Umbilical cord (tissue), 2 donors: ENCODE results near the gene PRKAR1B. TPM values are rescaled to one million over a fixed set of nuclear protein-coding genes. Genes with fewer than 3 reads are reported as not detected.

Source experiments
- DNase-seq: peaks from one replicate; pipeline ENCODE4 v3.0.0-alpha.2; 2015; ENCODE audit warnings: low spot score
- total RNA-seq: library from RNA; depleted of rRNA; stranded (reverse); fragments of >200 nt; gene quantifications from one replicate; pipeline ENCODE4 v1.2.3, GENCODE V29; 2014; ENCODE audit warnings: low replicate concordance; ENCODE audit not compliant: insufficient read depth

The PRKAR1B gene
- total RNA-seq: 9.9 TPM

DNA sequence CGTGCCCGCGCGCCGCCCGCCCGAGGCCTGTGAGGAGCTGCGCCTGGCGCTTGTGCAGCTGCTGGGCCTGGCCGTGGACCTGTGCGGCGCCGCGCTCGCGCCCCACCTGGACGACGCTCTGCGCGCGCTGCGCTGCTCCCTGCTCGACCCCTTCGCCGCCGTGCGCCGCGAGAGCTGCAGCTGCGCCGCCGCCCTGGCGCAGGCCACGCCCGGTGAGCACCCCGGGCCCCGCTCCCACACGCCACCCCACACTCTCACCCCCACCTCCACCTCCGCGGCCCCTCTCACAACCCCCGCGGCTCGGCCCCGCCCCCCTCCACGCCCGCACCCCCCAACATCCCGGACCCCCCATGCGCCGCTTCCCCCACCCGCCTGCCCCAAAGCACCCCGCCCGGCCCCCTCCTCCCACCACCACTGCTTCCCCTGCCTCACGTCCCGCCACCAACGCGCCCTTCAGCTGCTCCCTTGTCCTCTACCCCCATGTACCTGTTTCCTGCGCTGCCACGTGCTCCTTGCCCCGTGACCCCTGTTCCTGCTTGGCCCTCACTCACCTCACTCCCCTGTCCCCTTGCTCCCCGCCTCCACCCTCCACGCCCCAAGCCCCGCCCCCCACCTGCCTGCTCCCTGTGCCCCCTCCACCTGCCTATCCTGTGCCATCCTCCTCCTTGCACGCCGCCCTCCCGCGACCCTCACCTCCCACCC, at the start of gene PRKAR1B:
TSS of gene PRKAR1B (minus strand) at position 178 of the 702 bp plus-strand sequence. CDS start 15,776 bp downstream, outside the sequence.
- DNase-seq: no peak

DNA sequence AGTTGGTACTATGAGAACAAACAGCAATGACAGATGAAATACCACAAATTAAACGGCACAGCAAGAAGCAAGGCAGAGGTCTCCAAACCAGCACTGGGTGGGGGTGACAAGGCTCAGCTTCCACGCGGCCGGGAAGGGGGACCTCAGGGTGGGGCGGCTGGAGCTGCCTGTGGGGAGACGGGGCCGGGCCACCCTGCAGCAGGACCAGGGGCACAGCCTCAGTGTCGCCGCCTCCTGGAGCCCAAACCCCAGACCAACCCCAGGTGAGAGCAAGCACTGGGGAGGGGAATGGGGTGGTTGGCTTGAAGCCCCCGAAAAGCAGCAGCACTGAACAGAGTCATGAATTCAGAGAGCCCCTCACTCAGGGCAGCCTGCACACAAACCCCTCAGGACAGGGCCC, 49.3 kb upstream of the PRKAR1B start:
- DNase-seq: no peak

GRCh38 chr7:774161-775109, 47.4 kb upstream of the PRKAR1B start:
- peak; percentile 37 for DNase-seq

DNA sequence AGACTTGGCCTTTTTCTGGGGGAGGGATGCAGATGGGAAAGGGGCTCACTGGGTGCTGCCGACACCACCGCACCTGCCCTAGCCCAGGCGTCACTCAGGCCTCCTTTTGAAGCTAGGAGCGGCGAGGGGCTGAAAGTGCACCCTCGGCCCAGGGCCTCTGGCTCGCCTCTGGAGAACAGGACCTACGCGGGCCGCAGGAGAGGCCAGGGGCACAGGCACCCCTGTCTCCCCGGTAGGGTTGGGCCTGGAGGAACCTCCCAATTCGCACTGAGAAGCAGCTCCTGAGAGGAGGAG, 46.5 kb upstream of the PRKAR1B start:
- no peak for DNase-seq

- no peak for DNase-seq
Observed at GRCh38 chr7:772861-773621, 46.0 kb upstream of the PRKAR1B start.

DNA sequence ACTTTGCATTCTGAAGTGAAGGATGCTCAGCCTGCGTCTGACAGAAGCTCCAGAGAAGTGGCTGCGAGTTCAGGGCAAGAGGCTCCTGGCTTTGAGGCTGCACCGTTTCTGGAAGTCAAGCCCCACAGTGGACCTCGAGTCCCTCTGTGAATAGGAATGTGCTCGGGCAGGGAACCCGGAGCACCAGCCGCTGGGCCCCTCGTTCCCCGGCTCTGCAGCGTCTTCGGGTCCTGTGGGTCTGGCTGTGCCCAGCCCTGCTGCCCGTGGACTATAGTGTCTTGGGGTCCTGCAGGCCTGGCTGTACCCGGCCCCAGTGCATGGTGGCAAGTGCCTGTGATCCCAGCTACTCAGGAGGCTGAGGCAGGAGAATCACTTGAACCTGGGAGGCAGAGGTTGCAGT, 45.3 kb upstream of the PRKAR1B start:
- DNase-seq: no peak

- no peak for DNase-seq
Observed at GRCh38 chr7:772005-772294, 44.9 kb upstream of the PRKAR1B start.

DNA sequence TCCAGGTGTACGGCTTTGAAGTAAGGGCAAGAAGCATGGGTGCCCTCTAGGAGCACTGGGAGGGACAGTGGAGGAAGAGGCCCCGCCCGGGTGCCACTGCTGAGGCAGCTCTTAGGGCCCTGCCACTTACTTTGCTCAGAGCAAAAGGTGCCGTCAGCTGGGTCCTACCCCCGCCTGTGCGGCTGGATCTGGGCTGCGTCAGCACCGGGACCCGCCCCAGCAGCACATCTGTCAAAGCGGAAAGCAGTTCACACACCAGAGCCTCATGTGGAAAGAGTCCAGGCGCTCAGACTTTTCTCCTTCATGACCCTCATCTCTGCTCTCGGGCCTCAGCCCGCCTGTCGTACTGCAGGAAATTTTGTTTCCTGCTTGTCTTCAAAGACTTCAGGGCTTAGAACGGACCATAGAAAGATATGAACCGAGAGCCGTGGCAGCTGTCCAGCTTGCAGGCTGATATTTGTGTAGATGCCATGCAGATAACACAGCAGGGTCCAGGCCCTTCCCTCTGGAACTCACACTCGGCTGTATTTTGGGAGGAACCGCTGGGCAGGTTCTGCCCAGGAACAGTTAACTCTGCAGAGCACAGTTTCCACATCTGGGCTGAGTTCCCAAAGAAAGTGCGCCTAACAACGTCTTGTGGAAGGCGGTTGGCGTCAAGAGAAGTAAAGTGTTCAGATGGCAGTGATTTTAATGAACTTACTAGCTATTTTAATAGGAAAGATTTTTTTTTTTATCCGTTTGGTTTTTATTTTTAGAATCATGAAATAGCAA, 44.3 kb upstream of the PRKAR1B start:
- peak; percentile 97 for DNase-seq

GRCh38 chr7:770741-771166, 43.7 kb upstream of the PRKAR1B start:
- peak; percentile 55 for DNase-seq

- DNase-seq: no peak
Observed at GRCh38 chr7:770336-770735, 43.3 kb upstream of the PRKAR1B start.

DNA sequence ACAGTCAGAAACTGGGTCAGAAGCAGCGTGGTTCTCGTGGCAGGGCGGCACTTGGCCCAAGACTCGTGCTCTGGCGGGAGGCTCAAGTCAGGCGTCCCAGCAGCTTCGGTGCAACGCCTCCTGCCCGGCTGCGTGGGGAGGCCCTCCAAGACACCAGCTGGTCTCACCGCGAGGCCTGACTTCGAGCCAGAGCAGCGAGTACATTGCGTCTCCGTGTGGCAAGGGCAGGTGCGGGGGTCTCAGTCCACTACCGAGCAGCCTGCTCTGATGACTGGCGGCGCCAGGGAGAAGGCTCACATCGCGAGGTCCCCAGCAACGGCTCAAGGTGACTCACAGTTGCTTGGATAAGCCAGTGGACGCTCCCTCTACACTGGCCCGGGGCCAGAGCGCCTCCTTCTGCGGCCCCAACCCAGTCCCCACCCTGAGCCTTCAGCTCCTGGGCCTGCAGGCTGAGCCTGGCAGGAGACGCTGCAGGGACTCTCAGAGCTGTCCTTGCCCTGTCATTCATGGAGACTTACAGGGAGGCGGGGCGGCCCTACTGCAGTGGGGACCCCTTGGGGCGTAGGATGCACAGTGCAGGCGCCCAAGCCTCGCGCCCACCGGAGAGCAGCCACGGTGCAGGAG, 41.9 kb upstream of the PRKAR1B start:
- DNase-seq: peak; percentile 20

DNA sequence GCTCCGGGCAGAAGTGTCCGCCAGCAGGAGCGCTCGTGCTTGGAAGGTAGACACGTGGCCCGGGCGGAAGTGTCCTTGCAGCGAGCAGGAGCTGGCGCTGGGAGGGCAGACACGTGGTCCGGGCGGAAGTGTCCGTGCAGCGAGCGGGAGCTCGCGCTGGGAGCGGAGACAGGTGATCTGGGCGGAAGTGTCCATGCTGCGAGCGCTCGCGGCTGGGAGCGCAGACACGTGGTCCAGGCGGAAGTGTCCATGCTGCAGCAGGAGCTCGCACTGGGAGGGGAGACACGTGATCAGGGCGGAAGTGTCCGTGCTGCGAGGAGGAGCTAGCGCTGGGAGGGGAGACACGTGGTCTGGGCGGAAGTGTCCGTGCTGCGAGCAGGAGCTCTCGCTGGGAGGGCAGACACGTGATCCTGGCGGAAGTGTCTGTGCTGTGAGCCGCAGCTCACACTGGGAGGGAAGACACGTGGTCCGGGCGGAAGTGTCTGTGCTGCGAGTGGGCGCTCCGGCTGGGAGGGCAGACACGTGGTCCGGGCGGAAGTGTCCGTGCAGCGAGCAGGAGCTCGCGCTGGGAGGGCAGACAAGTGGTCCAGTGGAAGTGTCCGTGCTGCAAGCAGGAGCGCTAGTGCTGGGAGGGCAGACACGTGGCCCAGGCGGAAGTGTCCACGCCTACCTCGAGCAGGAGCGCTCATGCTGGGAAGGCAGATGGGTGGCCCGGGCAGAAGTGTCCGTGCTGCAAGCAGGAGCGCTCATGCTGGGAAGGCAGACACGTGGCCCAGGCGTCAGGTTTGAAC, 41.1 kb upstream of the PRKAR1B start:
- no peak for DNase-seq

DNA sequence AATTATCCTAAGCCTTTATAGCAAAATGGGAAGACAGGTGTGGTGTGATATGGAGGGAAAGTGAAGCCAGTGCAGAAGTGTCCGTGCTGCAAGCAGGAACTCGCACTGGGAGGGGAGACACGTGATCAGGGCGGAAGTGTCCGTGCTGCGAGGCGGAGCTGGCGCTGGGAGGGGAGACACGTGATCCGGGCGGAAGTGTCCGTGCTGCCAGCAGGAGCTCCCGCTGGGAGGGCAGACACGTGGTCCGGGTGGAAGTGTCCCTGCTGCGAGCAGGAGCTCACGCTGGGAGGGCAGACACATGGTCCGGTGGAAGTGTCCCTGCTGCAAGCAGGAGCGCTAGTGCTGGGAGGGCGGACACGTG, 40.5 kb upstream of the PRKAR1B start:
- no peak for DNase-seq

GRCh38 chr7:765383-765782, 38.3 kb upstream of the PRKAR1B start:
- DNase-seq: no peak

DNA sequence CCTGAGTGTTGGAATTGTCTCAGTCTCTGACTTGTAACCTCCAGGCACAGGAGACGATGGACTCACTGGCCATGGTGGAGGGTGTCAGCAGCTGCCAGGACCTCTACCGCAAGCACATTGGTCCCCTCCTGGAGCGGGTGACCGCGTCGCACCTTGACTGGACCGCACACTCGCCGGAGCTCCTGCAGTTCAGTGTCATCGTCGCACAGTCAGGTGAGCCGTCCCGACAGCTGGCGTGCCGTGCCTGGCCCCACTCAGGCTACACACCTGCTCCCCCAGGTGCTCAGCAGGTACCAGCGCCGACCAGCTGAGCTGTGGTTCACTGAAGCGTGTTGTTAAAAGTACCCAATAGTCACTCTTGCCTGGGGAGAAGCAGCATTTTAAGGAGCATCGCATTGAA, 36.7 kb upstream of the PRKAR1B start:
- no peak for DNase-seq

DNA sequence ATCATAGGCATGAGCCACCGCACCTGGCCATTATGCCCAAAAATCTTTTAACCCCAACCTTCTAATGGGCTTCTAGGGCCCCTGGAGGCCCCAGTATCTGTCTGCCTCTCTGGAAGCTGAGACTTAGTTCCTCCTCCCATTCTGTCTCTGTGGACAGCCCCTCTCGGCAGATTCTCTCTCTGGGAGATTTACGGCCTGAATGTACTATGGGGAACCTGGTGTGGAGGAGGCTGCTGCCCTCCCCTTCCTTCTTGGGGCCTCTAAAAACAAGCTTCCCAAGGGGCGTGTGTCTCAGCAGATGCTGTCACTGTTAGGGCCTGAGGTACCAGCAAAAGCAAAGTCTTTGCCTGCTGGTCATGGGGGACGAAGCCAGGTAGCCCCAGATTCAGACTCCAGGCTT, 35.8 kb upstream of the PRKAR1B start:
- peak; percentile 45 for DNase-seq

GRCh38 chr7:761631-762030, 34.5 kb upstream of the PRKAR1B start:
- no peak for DNase-seq

GRCh38 chr7:761101-761500, 34.0 kb upstream of the PRKAR1B start:
- DNase-seq: no peak

DNA sequence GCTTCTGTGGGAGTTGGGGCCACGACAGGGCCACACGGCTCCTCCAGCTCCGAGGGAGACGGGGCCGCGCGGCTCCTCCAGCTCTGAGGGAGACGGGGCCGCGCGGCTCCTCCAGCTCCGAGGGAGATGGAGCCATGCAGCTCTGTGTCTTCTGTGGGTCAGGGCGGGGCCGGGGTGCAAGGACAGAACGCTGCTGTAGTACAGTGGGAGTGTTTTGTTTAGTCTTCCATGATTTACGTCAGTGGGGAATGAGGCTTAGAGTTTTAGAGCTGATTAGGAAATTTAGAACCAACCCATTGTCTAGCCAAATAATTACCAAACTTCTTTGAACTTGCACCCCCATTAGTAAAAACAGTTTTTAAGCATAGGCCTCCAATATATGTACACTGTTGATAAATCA, 32.9 kb upstream of the PRKAR1B start:
- DNase-seq: no peak

GRCh38 chr7:759569-759968, 32.5 kb upstream of the PRKAR1B start:
- DNase-seq: no peak
